Endothelial cell of umbilical vein (primary cell): ENCODE measurements around the gene BNIPL. TPM values are rescaled to one million over a fixed set of nuclear protein-coding genes. Genes with fewer than 3 reads are reported as not detected.

Experiments
- BruUV-seq: library from RNA; stranded (reverse); fragments of 400-500 nt; replicated peaks from 2 replicates; lab custom pipeline; 2021; lab: Mats Ljungman, UMichigan
- CTCF ChIA-PET: fragments of 300-600, 350-600 bp; sonication (Branson Sonifier 250); formaldehyde crosslinking; loops from one replicate; lab custom pipeline; 2021; ENCODE audit warnings: antibody characterized with exemption, inconsistent platforms; lab: Charles Lee
- POLR2A ChIA-PET: fragments of 300-600, 350-600 bp; sonication (Branson Sonifier 250); formaldehyde crosslinking; loops from one replicate; lab custom pipeline; 2021; ENCODE audit warnings: antibody characterized with exemption, inconsistent platforms; lab: Charles Lee
- DNase-seq: peaks from one replicate; pipeline ENCODE4 v3.0.0-alpha.2; 2011; ENCODE audit warnings: low read depth, low spot score
- FAIRE-seq: peaks from 2 replicates; lab custom pipeline; 2011; peaks lifted over from hg19 to GRCh38; lab: Jason Lieb, UNC
- H2AFZ ChIP-seq: 2 replicates; pipeline ENCODE4 v1.6.0; 2012; ENCODE audit warnings: low read depth, low read length, control low read depth, inconsistent platforms
- H3K27ac ChIP-seq: 2 replicates; pipeline ENCODE4 v1.5.1; 2011; ENCODE audit warnings: low read depth, mild to moderate bottlenecking, control low read depth, low read length, moderate library complexity; ENCODE audit not compliant: insufficient read depth
- H3K27me3 ChIP-seq, 2 experiments: 2 replicates each; pipeline versions ENCODE4 v1.6.0 to v1.6.1; 2011; ENCODE audit warnings: low read length in 2 of 2, mixed read lengths in 1 of 2; ENCODE audit not compliant: control insufficient read depth in 2 of 2, insufficient read depth in 2 of 2
- H3K36me3 ChIP-seq, 2 experiments: 2 replicates in 1 of 2; 3 replicates in 1 of 2; pipeline ENCODE4 v1.5.1; 2011; ENCODE audit warnings: low read length in 2 of 2, mild to moderate bottlenecking in 1 of 2, moderate library complexity in 1 of 2; ENCODE audit not compliant: control insufficient read depth in 2 of 2, insufficient read depth in 2 of 2; ENCODE audit errors: extremely low read depth in 1 of 2
- H3K4me1 ChIP-seq: 3 replicates; pipeline ENCODE4 v1.5.1; 2011; ENCODE audit warnings: mild to moderate bottlenecking, low read length; ENCODE audit not compliant: control insufficient read depth, insufficient read depth; ENCODE audit errors: extremely low read depth
- H3K4me2 ChIP-seq: 2 replicates; pipeline ENCODE4 v1.6.1; 2011; ENCODE audit warnings: low read length, control low read depth, mixed read lengths; ENCODE audit not compliant: insufficient read depth
- H3K4me3 ChIP-seq, 3 experiments: fragments of 200-600 bp in 1 of 3; sonication (generic), shearing (Covaris generic) in 1 of 3; replicated peaks in 1 of 3; 2 replicates each; pipeline ENCODE4 v1.5.1; 2011 to 2016; ENCODE audit warnings: control low read depth in 3 of 3, low read length in 3 of 3, mild to moderate bottlenecking in 2 of 3, inconsistent platforms in 1 of 3, low read depth in 1 of 3, moderate library complexity in 1 of 3; ENCODE audit not compliant: insufficient read depth in 1 of 3
- H3K79me2 ChIP-seq: 2 replicates; pipeline ENCODE4 v1.6.0; 2012; ENCODE audit warnings: low read length, inconsistent platforms; ENCODE audit not compliant: control insufficient read depth, insufficient read depth
- H3K9ac ChIP-seq: replicated peaks from 2 replicates; pipeline ENCODE3; 2011; ENCODE audit warnings: low read length, control low read depth; ENCODE audit not compliant: insufficient read depth; ENCODE audit errors: extremely low read depth
- H3K9me1 ChIP-seq: replicated peaks from 3 replicates; pipeline ENCODE4 v1.6.0; 2011; ENCODE audit warnings: mild to moderate bottlenecking, low read length; ENCODE audit not compliant: control insufficient read depth, insufficient read depth; ENCODE audit errors: extremely low read depth
- H3K9me3 ChIP-seq: replicated peaks from 2 replicates; pipeline ENCODE4 v1.5.1; 2012; ENCODE audit warnings: low read length, inconsistent platforms; ENCODE audit not compliant: control insufficient read depth, insufficient read depth
- H4K20me1 ChIP-seq: replicated peaks from 2 replicates; pipeline ENCODE3; 2011; ENCODE audit warnings: mild to moderate bottlenecking, low read length; ENCODE audit not compliant: control insufficient read depth, insufficient read depth; ENCODE audit errors: extremely low read depth
- EZH2 ChIP-seq: IDR thresholded peaks from 2 replicates; pipeline ENCODE4 v1.6.1; 2012; ENCODE audit warnings: borderline replicate concordance, low read depth, mild to moderate bottlenecking, moderate library complexity, low read length, inconsistent platforms; ENCODE audit not compliant: severe bottlenecking
- FOS ChIP-seq: IDR thresholded peaks from 2 replicates; pipeline ENCODE4 v1.6.1; 2011; ENCODE audit warnings: mild to moderate bottlenecking, low read length, moderate library complexity, borderline replicate concordance; ENCODE audit not compliant: insufficient read depth
- GATA2 ChIP-seq: IDR thresholded peaks from 2 replicates; pipeline ENCODE4 v1.7.0; 2011; ENCODE audit warnings: low read depth, mild to moderate bottlenecking, moderate library complexity, mixed read lengths, low read length; ENCODE audit not compliant: insufficient read length, insufficient read depth
- JUN ChIP-seq: IDR thresholded peaks from 2 replicates; pipeline ENCODE4 v1.6.1; 2011; ENCODE audit warnings: borderline replicate concordance, low read depth; ENCODE audit not compliant: insufficient read length, insufficient read depth
- MYC ChIP-seq: IDR thresholded peaks from one replicate; pipeline ENCODE4 v1.6.1; 2011; ENCODE audit warnings: mild to moderate bottlenecking, low read depth, low read length
- POLR2A ChIP-seq: IDR thresholded peaks from 2 replicates; pipeline ENCODE4 v1.6.1; 2012; ENCODE audit warnings: low read depth, mild to moderate bottlenecking, control low read depth, low read length
- POLR2AphosphoS5 ChIP-seq: IDR thresholded peaks from 2 replicates; pipeline ENCODE4 v1.6.1; 2012; ENCODE audit warnings: low read depth, mild to moderate bottlenecking, control low read depth, low read length, moderate library complexity; ENCODE audit not compliant: insufficient read depth
- dilution Hi-C: fragments of 300-500 bp; cut with MboI; formaldehyde crosslinking; loops from one replicate; pipeline ENCODE4 v1.15.0; 2019; ENCODE audit warnings: low sequenced_read_pairs; ENCODE audit not compliant: extremely low pct_ligation_motif_present
- intact Hi-C: fragments of 100-400 bp; cut with micrococcal nuclease; formaldehyde crosslinking; loops from one replicate; pipeline ENCODE4 v1.10.0; 2022
- polyA plus RNA-seq, 4 experiments: library from polyadenylated mRNA; depleted of rRNA in 3 of 4; stranded (reverse) in 3 of 4; unstranded in 1 of 4; fragments of >200 nt; gene quantifications; 2 replicates each; pipeline versions ENCODE4 v1.2.1 to v1.2.3, GENCODE V29; 2011 to 2012; ENCODE audit warnings: missing spikeins in 1 of 4
- total RNA-seq: library from RNA; stranded (reverse); gene quantifications from 2 replicates; pipeline ENCODE4 v1.2.3, GENCODE V29; 2021
- TF ChIP-seq, protein P1 (sequence below), 2 donors: IDR thresholded peaks; 1 replicate in 1 of 2; 2 replicates in 1 of 2; pipeline ENCODE4 v1.5.1; 2011; ENCODE audit warnings: low read length in 2 of 2, mild to moderate bottlenecking in 2 of 2, moderate library complexity in 2 of 2, control low read depth in 1 of 2, inconsistent platforms in 1 of 2, low read depth in 1 of 2; ENCODE audit not compliant: insufficient read depth in 1 of 2; ENCODE audit errors: extremely low read depth in 1 of 2
- TF ChIP-seq, protein P2 (sequence below): IDR thresholded peaks from 2 replicates; pipeline ENCODE4 v1.6.1; 2011; ENCODE audit not compliant: insufficient read depth, insufficient read length

The BNIPL gene
- total and polyA plus RNA-seq, 2 donors (not counting 3 experiments of a cell fraction or from before 2014, with no cell fraction given) = 0.26 to 0.42 TPM

DNA sequence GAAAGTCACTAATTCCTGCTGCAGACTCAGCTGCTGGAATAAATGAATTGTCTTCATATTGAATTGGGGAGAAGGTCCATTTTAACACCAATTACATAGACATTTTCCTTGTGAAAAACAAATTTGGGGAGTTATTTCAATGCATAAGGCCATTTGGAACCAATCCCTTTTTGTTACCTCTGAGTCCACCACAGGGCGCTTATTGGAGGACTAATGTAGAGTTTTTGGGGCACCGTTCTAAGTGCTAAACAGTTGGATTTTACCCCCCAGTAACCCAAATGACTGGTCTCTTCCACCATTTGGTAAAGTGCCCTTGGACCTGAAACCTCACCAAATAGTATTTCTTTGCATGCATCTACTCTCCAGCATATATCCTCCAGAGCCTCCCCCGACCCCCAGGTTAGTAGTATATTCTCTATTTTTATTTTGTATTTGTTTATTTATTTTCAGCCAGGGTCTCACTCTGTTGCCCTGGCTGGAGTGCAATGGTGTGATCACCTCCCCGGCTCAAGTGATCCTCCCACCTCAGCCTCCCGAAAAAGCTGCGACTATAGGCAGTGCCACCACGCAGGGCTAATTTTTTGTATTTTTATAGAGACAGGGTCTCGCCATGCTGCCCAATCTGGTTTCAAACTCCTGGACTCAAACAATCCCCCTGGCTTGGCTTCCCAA lies 26.6 kb upstream of the BNIPL start:
- H3K27ac ChIP-seq = no peak overlapping the region
- no peaks in the 10 kb centered on the region for H3K79me2 ChIP-seq
- no peaks in the 10 kb centered on the region for H3K27me3 ChIP-seq
- H4K20me1 ChIP-seq = no peaks in the 10 kb centered on the region
- peaks cover 28% of the 10 kb centered on the region for H3K4me1 ChIP-seq
- no peaks in the 10 kb centered on the region for H3K9me3 ChIP-seq
- dilution Hi-C loops (no loop called here), intact Hi-C loops (loop anchor here (2.0 kb wide), 1 partner anchor 49 kb away; the partner anchor contains the start of gene CDC42SE1)
- no peak overlapping the region for H3K9ac ChIP-seq
- peak overlapping the region; percentile 28 for H3K4me2 ChIP-seq
- no peak overlapping the region for H3K4me3 ChIP-seq
- H3K36me3 ChIP-seq = no peaks in the 10 kb centered on the region
- CTCF ChIA-PET = interaction anchor here (0.7 to 1.1 kb wide), 2 partner anchors 15 to 90 kb away, joined by 3 read pairs; no protein-coding TSS in a partner anchor
- H3K9me1 ChIP-seq = no peaks in the 10 kb centered on the region
- no peak for FAIRE-seq
- no peak for DNase-seq
- no peak for TF ChIP-seq POLR2AphosphoS5
- no peak for TF ChIP-seq POLR2A
- TF ChIP-seq JUN = no peak
- no peak for TF ChIP-seq EZH2
- TF ChIP-seq, protein P1, sequence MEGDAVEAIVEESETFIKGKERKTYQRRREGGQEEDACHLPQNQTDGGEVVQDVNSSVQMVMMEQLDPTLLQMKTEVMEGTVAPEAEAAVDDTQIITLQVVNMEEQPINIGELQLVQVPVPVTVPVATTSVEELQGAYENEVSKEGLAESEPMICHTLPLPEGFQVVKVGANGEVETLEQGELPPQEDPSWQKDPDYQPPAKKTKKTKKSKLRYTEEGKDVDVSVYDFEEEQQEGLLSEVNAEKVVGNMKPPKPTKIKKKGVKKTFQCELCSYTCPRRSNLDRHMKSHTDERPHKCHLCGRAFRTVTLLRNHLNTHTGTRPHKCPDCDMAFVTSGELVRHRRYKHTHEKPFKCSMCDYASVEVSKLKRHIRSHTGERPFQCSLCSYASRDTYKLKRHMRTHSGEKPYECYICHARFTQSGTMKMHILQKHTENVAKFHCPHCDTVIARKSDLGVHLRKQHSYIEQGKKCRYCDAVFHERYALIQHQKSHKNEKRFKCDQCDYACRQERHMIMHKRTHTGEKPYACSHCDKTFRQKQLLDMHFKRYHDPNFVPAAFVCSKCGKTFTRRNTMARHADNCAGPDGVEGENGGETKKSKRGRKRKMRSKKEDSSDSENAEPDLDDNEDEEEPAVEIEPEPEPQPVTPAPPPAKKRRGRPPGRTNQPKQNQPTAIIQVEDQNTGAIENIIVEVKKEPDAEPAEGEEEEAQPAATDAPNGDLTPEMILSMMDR (IDR thresholded peaks at IDR 0.05; ENCODE audit: extremely low read depth in 1 of 2, insufficient read depth in 1 of 2, low read depth in 1 of 2, low read length in 2 of 2) = no peak
- TF ChIP-seq, protein P2, sequence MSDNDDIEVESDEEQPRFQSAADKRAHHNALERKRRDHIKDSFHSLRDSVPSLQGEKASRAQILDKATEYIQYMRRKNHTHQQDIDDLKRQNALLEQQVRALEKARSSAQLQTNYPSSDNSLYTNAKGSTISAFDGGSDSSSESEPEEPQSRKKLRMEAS = no peak
- no peak for TF ChIP-seq MYC
- TF ChIP-seq FOS = no peak
- no peak for TF ChIP-seq GATA2
- POLR2A ChIA-PET = no interaction called here
- no TSS peak for BruUV-seq
- H2AFZ ChIP-seq = no peak overlapping the region
